ENCODE results near the gene ACTL9.

ACTL9 gene

GRCh38 chr19:8678244-8678807 lies 20.3 kb downstream of the ACTL9 start:
- TF ChIP-seq CTCF (IDR thresholded peaks at IDR 0.05; ENCODE audit: control insufficient read depth, extremely low read depth, insufficient read depth) = no peak

GRCh38 chr19:8675066-8675465 lies 23.5 kb downstream of the ACTL9 start:
- H3K4me3 ChIP-seq (ENCODE audit: low read depth, low read length) = no peak overlapping the region
- TF ChIP-seq CTCF (IDR thresholded peaks at IDR 0.05; ENCODE audit: control insufficient read depth, extremely low read depth, insufficient read depth) = no peak
- no peak for DNase-seq (ENCODE audit: low read depth)

More at GRCh38 chr19:8678244-8678807, 20.3 kb downstream of the ACTL9 start:
- DNase-seq (ENCODE audit: low read depth) = no peak
- H3K4me3 ChIP-seq (ENCODE audit: low read depth, low read length) = no peak overlapping the region

GRCh38 chr19:8673276-8673891 lies 25.2 kb downstream of the ACTL9 start:
- H3K4me3 ChIP-seq (ENCODE audit: low read depth, low read length) = no peak overlapping the region
- no peak for TF ChIP-seq CTCF (IDR thresholded peaks at IDR 0.05; ENCODE audit: control insufficient read depth, extremely low read depth, insufficient read depth)
- DNase-seq (ENCODE audit: low read depth) = no peak

GRCh38 chr19:8666814-8667405 lies 31.7 kb downstream of the ACTL9 start:
- DNase-seq (ENCODE audit: low read depth) = no peak
- no peak for TF ChIP-seq CTCF (IDR thresholded peaks at IDR 0.05; ENCODE audit: control insufficient read depth, extremely low read depth, insufficient read depth)

GRCh38 chr19:8665468-8666213 lies 33.0 kb downstream of the ACTL9 start:
- DNase-seq (ENCODE audit: low read depth) = no peak
- H3K4me3 ChIP-seq (ENCODE audit: low read depth, low read length) = no peak overlapping the region
- TF ChIP-seq CTCF (IDR thresholded peaks at IDR 0.05; ENCODE audit: control insufficient read depth, extremely low read depth, insufficient read depth) = no peak

More at GRCh38 chr19:8666814-8667405, 31.7 kb downstream of the ACTL9 start:
- no peak overlapping the region for H3K4me3 ChIP-seq (ENCODE audit: low read depth, low read length)

- no peak overlapping the region for H3K4me3 ChIP-seq (ENCODE audit: low read depth, low read length)
- no peak for TF ChIP-seq CTCF (IDR thresholded peaks at IDR 0.05; ENCODE audit: control insufficient read depth, extremely low read depth, insufficient read depth)
- no peak for DNase-seq (ENCODE audit: low read depth)
These were observed 33.9 kb downstream of the ACTL9 start for GRCh38 chr19:8664671-8665057.
